ENCODE results near the gene PRICKLE2. TPM values are rescaled to one million over a fixed set of nuclear protein-coding genes. Genes with fewer than 3 reads are reported as not detected.
"Not testable (repeated sequence)": the region's sequence is repeated elsewhere in the genome, so short reads cannot be mapped to it uniquely, and the experiment has no call there.

The PRICKLE2 gene
- total RNA-seq, 2 donors from 2014 or later, result 0.21 to 0.37 TPM

DNA sequence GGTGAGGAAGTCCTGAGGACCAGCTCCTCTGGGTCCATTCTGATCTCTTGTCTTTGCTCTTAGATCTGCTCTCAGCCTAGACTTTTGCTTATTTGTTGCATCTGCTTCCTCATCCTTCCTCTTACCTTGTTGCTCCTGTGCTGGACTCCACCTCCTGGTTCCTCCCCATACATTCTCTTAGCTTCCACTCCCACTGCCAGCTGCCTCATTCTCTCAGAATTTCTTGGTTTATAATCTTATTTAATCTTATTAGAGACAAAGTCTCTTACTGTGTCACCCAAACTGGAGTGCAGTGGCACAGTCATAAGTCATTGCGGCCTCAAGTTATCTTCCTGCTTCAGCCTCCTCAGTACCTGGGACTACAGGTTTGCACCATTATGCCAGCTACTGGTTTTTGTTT lies 133.8 kb downstream of the PRICKLE2 start:
- no peaks in the 10 kb centered on the region for H3K9me3 ChIP-seq (ENCODE audit: control insufficient read depth, low read length, poor library complexity, severe bottlenecking)
- Mint-ChIP-seq H3K27ac (no peak overlapping the region), H3K4me3 (no peak overlapping the region), H3K27me3 (peaks cover 27% of the 10 kb centered on the region), H3K4me1 (no peaks in the 10 kb centered on the region), H3K36me3 (ENCODE audit: low read depth) (no peaks in the 10 kb centered on the region)
- ATAC-seq, result no peak
- DNase-seq, result no peak

DNA sequence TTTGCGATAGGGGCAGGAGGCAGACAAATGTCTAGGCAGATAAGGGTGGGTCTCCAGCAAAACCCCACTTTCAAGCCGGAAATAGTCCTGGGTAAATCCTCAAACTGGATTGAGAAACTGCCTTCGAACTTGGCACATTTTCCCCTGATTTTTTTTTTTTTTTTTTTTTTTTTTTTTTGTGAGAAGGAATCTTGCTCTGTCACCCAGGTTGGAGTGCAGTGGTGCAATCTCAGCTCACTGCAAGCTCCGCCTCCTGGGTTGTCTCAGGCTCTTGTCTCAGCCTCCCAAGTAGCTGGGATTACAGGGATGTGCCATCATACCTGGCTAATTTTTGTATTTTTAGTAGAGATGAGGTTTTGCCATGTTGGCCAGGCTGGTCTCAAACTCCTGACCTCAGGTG lies 135.9 kb downstream of the PRICKLE2 start:
- not testable (repeated sequence) for H3K36me3 Mint-ChIP-seq (ENCODE audit: low read depth); DNase-seq; H3K9me3 ChIP-seq (ENCODE audit: control insufficient read depth, low read length, poor library complexity, severe bottlenecking); ATAC-seq; H3K4me1 Mint-ChIP-seq; H3K4me3 Mint-ChIP-seq; H3K27ac Mint-ChIP-seq
- H3K27me3 Mint-ChIP-seq, result peaks cover 34% of the 10 kb centered on the region

DNA sequence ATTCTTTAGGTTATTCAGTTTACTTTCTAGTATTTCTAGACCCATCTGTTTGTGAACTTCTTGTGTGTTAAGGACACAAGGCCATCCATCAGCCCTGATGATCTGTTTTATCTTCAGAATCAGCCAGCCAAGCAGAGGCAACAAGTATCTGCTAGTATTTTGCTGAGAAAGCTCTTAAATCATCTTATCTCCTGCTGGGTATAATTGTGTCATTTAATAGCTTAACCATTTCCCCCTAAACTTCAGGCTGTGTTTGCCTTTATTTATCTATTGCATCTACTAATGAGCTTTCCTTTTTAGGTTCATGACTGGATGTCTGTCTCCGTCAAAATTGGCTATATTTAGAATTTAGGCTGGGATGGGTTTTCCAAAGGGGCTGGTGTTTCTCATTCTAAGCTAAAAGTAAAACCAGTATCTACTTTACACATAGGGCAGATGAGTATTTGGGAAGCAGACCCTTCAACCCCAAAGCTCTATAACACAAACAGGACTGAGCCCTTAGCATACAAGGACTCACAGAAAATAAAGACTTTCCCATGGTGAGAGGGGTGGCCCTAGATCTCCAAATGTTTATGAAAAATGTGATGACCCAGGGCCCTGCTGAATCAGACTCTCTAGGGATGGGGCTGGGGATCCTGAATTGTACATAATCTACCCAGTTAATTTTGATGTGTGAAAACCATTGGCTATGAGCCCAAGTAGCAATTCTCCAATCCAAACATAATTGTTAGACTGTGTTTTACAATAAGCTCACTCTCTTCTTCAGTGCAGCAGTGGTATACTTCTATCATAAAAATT lies 136.7 kb downstream of the PRICKLE2 start:
- peaks cover 34% of the 10 kb centered on the region for H3K27me3 Mint-ChIP-seq
- no peak overlapping the region for H3K27ac Mint-ChIP-seq
- H3K9me3 ChIP-seq (ENCODE audit: control insufficient read depth, low read length, poor library complexity, severe bottlenecking), result no peaks in the 10 kb centered on the region
- H3K36me3 Mint-ChIP-seq (ENCODE audit: low read depth), result no peaks in the 10 kb centered on the region
- DNase-seq, result no peak
- no peak overlapping the region for H3K4me3 Mint-ChIP-seq
- no peaks in the 10 kb centered on the region for H3K4me1 Mint-ChIP-seq
- ATAC-seq, result no peak

DNA sequence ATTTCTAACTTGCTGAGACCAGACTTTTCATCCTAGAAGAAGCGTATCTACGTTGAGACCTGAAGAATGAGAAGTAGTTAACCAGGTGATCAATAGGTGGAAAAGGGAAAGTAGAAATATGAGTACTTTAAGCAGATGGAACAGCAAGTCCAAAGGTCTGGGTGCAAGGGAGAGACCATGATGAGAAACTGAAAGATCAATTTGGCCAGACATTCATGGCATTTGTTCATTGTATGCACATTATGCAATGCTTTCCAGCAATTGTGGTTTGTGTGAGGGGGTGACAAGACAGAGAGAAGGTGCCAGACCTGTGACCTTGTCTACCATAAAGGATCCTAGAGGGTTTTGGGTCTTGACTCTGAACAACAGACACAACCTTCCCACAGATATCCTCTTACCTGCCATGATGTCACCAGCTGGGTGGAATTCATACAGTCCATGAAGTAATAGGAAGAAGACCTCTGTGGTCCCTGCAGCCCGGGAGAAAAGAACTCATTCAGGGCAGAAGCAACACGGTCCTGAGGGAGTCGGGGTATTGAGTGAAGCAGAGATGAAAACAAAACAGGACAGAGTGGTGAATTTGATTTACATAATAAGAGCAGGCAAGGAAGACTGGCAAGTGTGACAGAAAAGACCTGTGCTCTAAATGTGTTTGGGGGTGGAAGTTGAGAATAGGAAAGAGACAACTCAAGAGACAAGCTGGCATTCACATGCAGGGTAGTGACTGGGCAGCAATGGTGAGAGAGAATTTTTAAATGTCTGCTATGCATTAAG lies 138.6 kb downstream of the PRICKLE2 start:
- H3K36me3 Mint-ChIP-seq (ENCODE audit: low read depth), result no peaks in the 10 kb centered on the region
- peaks cover 37% of the 10 kb centered on the region for H3K27me3 Mint-ChIP-seq
- no peak for ATAC-seq

DNA sequence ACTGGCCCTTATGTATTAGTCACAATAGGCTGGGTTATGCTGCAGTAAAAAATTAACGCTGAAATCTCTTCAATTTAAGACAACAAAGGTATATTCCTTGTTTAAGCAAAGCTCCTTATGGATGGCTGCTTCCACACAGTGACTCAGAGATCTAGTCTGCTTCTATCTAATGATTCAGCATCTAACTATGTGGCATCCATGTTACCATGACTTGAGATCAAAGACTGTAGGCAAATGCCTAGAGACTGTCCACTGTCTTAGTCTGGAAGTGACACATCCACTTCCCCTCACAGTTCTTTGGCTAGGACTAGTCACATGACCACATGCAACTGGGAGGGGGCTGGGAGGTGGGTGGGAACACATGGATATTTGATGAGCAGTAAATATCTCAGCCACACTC lies 140.6 kb downstream of the PRICKLE2 start:
- no peaks in the 10 kb centered on the region for H3K36me3 Mint-ChIP-seq (ENCODE audit: low read depth)

More for the DNA sequence above, 138.6 kb downstream of the PRICKLE2 start:
- DNase-seq, result no peak
- Mint-ChIP-seq H3K4me3 (no peak overlapping the region), H3K27ac (no peak overlapping the region), H3K4me1 (no peaks in the 10 kb centered on the region)
- no peaks in the 10 kb centered on the region for H3K9me3 ChIP-seq (ENCODE audit: control insufficient read depth, low read length, poor library complexity, severe bottlenecking)

DNA sequence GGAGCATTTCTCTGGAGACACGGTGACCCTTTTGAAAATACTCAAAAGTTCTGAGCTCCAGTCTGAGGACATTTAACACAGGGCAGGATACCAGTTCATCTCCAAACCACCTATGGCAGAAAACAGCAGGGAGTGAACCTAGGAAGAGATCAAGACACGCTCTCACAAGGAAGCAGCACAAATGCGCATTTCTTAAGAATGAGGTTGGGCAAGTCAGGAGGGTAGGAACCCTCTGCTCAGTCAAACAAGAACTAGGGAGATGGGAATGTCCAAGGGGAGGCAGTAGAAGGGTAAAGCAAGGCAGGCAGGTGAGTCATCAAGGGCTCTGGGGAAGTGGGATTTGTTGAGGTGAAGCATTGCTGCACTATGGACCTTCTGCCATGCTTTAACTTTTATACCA lies 141.7 kb downstream of the PRICKLE2 start:
- H3K4me1 Mint-ChIP-seq, result no peaks in the 10 kb centered on the region
- H3K27me3 Mint-ChIP-seq, result peaks cover 37% of the 10 kb centered on the region
- H3K4me3 Mint-ChIP-seq, result no peak overlapping the region
- no peaks in the 10 kb centered on the region for H3K9me3 ChIP-seq (ENCODE audit: control insufficient read depth, low read length, poor library complexity, severe bottlenecking)
- no peak for DNase-seq
- no peak overlapping the region for H3K27ac Mint-ChIP-seq
- H3K36me3 Mint-ChIP-seq (ENCODE audit: low read depth), result no peaks in the 10 kb centered on the region
- ATAC-seq, result no peak

More for the DNA sequence above, 140.6 kb downstream of the PRICKLE2 start:
- H3K9me3 ChIP-seq (ENCODE audit: control insufficient read depth, low read length, poor library complexity, severe bottlenecking), result no peaks in the 10 kb centered on the region
- DNase-seq, result no peak
- Mint-ChIP-seq H3K27ac (no peak overlapping the region), H3K27me3 (peaks cover 28% of the 10 kb centered on the region), H3K4me1 (no peaks in the 10 kb centered on the region), H3K4me3 (no peak overlapping the region)
- no peak for ATAC-seq

DNA sequence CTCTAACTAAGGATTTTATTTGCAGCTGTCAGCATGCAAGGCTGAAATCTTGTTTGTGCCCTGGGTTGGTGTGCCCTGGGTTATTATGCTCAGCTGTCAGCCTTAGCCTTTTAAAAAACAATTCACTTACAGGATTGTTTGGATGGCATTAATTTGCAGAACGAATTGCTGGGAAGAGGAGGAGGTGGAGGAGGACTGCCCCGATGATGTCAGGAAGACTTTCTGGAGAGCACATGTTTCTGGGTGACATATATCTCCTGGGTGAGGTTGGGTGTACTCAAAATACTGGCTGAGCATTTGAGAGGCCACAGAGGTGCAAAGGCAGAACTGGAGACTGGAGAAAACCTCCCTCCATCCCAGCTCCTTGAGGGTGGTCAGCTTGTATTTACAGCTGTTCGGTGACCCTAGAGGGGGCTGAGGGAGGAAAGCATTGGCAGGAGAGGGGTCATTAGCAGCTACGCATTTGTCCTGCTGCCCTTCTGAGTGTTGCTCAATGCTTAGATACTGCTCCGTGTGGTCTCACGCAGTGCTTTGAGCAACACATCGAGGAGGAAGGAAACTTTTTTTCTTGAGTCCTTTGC lies 142.2 kb downstream of the PRICKLE2 start:
- no peak for DNase-seq
- no peaks in the 10 kb centered on the region for H3K9me3 ChIP-seq (ENCODE audit: control insufficient read depth, low read length, poor library complexity, severe bottlenecking)
- H3K4me1 Mint-ChIP-seq, result no peaks in the 10 kb centered on the region
- no peak overlapping the region for H3K4me3 Mint-ChIP-seq
- peaks cover 42% of the 10 kb centered on the region for H3K27me3 Mint-ChIP-seq
- no peak for ATAC-seq
- H3K36me3 Mint-ChIP-seq (ENCODE audit: low read depth), result no peaks in the 10 kb centered on the region
- no peak overlapping the region for H3K27ac Mint-ChIP-seq

DNA sequence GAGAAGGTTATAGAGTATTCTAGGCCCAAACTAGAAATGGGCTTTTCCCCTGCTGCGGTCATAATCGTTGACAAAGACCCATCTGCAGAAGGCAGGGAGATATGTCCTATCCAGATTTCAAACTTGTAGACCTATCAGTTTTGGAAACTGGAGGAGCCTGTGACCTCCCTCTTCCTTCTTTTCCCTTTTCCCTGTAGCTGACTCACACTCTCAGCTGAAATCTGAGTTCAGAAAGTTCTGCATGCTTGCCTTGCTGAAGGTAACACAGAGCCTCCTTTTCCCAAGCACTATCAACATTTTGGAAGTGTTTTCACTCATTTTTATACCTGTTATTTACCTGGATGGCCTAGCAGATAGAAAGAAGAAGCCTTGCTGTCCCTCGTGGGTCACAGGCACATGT lies 142.9 kb downstream of the PRICKLE2 start:
- Mint-ChIP-seq H3K27me3 (peaks cover 43% of the 10 kb centered on the region), H3K27ac (no peak overlapping the region), H3K36me3 (ENCODE audit: low read depth) (no peaks in the 10 kb centered on the region), H3K4me3 (no peak overlapping the region), H3K4me1 (no peaks in the 10 kb centered on the region)
- H3K9me3 ChIP-seq (ENCODE audit: control insufficient read depth, low read length, poor library complexity, severe bottlenecking), result no peaks in the 10 kb centered on the region
- ATAC-seq, result no peak
- DNase-seq, result no peak

DNA sequence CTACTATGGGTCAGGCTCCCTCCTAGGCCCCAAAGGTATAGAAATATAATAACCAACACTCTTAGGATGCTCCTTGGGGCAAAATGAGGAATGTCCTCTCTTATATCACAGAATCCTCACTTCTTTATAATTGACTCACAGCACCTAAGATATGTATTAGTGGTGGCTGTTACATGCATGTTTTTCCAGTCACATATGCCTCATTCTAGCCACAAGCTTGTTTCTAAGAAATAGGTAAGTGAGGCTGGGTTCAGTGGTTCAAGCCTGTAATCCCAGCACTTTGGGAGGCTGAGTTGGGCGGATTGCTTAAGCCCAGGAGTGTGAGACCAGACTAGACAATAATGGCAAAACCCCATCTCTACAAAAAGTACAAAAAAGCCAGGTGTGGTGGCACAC lies 144.0 kb downstream of the PRICKLE2 start:
- no peak overlapping the region for H3K27ac Mint-ChIP-seq
- no peak for ATAC-seq

DNA sequence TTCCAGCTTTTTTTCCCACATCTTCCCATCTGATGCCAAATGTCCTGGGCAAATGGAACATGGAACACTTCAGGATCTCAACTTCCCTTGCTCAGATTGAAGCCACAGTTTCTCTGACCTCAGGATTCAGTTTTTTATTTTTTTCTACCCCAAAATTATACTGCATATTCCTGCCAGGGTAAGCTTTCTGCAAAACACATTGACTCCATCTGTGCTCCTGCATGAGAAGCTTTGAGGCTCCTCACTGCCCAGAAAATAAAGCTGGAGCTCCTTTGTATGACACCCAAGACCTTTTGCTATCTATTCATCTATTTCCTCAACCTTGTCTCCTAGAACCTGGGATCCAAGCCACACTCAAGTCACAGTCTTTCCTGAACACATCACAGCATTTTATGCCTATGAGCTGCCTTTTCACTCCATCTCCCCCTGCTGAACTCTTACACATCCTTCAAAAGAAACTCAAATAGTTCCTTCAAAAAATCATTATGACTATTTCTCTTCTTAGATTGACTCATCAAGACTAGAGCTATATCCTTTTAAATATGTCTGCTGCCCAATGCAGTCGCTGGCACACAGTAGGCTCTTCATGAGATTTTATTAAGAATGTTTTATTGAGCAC lies 144.5 kb downstream of the PRICKLE2 start:
- H3K27me3 Mint-ChIP-seq, result peaks cover 43% of the 10 kb centered on the region
- no peaks in the 10 kb centered on the region for H3K4me1 Mint-ChIP-seq

More for the DNA sequence above, 144.0 kb downstream of the PRICKLE2 start:
- DNase-seq, result no peak
- H3K4me1 Mint-ChIP-seq, result no peaks in the 10 kb centered on the region
- H3K27me3 Mint-ChIP-seq, result peaks cover 44% of the 10 kb centered on the region
- H3K4me3 Mint-ChIP-seq, result no peak overlapping the region
- no peaks in the 10 kb centered on the region for H3K9me3 ChIP-seq (ENCODE audit: control insufficient read depth, low read length, poor library complexity, severe bottlenecking)
- H3K36me3 Mint-ChIP-seq (ENCODE audit: low read depth), result no peaks in the 10 kb centered on the region

DNA sequence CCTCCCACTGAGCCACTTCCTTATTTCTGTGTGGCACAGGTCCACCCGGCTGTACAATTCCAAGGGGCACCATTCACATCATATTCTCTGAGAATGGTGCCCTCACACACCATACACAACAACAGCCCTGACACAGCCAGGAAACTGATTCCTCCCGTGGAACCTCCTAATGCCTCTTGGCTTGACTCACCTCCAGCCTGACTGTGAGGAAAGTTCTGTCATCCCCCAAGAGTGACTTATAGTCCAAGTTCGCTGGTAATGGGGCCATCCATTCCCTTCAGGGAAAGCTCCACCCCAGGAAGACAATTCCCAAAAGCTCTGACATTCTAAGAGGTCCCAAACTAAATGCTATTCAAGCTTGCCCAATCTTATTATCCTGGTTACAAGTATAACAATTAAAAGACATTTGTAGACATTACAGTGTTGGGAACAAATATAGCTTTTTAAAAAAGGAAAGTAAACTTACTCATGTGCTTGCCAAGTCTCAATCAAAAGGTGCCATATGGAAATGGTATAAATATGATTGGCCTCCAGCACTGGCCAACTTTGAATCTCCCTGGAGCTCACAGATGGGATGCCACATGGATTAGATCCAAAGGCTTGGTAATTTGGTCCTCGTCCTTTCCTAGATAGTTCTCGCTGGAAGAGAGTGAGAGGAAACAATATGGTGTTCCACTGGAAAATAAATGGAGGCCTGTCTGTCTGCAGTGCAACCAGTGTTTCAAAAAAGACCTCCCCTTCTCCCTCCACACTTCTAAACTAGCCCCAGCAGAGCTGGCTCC lies 145.7 kb downstream of the PRICKLE2 start:
- DNase-seq, result no peak
- no peak for ATAC-seq
- H3K36me3 Mint-ChIP-seq (ENCODE audit: low read depth), result no peaks in the 10 kb centered on the region

More for the DNA sequence above, 144.5 kb downstream of the PRICKLE2 start:
- DNase-seq (no peak), ATAC-seq (no peak)
- H3K27ac Mint-ChIP-seq, result no peak overlapping the region
- no peaks in the 10 kb centered on the region for H3K9me3 ChIP-seq (ENCODE audit: control insufficient read depth, low read length, poor library complexity, severe bottlenecking)
- no peaks in the 10 kb centered on the region for H3K36me3 Mint-ChIP-seq (ENCODE audit: low read depth)
- H3K4me3 Mint-ChIP-seq, result no peak overlapping the region

DNA sequence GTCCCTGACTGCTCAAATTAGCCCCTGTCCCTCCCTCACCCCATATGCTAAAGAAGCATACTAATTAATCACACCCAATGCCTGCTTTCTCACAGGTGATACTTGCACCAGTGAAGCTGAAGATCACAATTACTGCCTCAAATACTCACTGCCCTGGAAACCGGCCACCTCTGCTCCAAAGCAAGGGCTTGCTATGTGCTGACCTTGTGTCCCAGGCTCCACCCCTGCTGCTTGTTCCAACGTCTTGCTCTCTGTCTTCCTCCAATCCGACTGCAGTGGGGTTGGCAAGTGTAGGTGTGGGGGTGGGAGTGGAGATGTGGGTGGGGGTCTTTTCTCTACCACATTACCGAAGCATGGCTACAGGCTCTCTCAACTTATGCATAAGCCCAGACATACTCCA lies 146.3 kb downstream of the PRICKLE2 start:
- H3K4me1 Mint-ChIP-seq, result no peaks in the 10 kb centered on the region
- DNase-seq (no peak), ATAC-seq (no peak)
- H3K4me3 Mint-ChIP-seq, result no peak overlapping the region
- no peaks in the 10 kb centered on the region for H3K9me3 ChIP-seq (ENCODE audit: control insufficient read depth, low read length, poor library complexity, severe bottlenecking)
- peaks cover 51% of the 10 kb centered on the region for H3K27me3 Mint-ChIP-seq
- H3K27ac Mint-ChIP-seq, result no peak overlapping the region
- no peaks in the 10 kb centered on the region for H3K36me3 Mint-ChIP-seq (ENCODE audit: low read depth)

More for the DNA sequence above, 145.7 kb downstream of the PRICKLE2 start:
- Mint-ChIP-seq H3K4me3 (no peak overlapping the region), H3K27me3 (peaks cover 50% of the 10 kb centered on the region), H3K4me1 (no peaks in the 10 kb centered on the region), H3K27ac (no peak overlapping the region)
- no peaks in the 10 kb centered on the region for H3K9me3 ChIP-seq (ENCODE audit: control insufficient read depth, low read length, poor library complexity, severe bottlenecking)

Measured in T-helper 17 cell (primary cell).